OCI-LY7 (cell line): ENCODE results near the gene MON1A.

Experiments used
- EZH2phosphoT487 ChIP-seq: fragments of 200-600 bp; sonication (generic); IDR thresholded peaks from 2 replicates; pipeline ENCODE4 v1.6.1; 2018; ENCODE audit warnings: low read depth, borderline replicate concordance, mild to moderate bottlenecking, mixed run types, antibody characterized with exemption, low read length, moderate library complexity, mixed read lengths
- TF ChIP-seq, protein P1 (sequence below): fragments of 200-600 bp; sonication (generic); conservative IDR thresholded peaks from 2 replicates; pipeline ENCODE4 v1.5.1; 2014; ENCODE audit warnings: mild to moderate bottlenecking, antibody characterized with exemption, low read length, moderate library complexity, mixed read lengths

DNA sequence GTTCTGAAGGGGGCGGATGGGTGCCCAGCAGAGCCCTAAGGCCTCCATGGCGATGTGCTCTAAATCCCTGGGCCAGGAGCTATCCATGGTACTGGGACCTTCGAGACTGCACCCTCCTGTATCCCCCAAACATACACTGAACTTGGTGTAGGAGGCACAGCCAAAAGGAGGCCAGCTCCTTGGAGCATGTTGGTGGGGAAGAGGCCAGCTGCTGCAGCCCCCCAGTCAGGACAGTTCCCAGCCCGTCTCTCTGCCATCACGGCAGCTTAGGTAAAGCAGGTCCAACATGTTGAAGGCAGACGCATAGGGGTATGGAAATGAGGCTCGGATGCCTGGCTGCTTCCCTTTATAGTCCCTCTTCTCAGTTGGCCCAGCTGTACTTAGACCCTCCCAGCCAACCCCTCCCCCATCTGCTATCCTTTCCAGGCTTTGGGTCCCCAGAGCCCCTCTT, 61.7 kb downstream of the MON1A start:
- TF ChIP-seq, protein P1, sequence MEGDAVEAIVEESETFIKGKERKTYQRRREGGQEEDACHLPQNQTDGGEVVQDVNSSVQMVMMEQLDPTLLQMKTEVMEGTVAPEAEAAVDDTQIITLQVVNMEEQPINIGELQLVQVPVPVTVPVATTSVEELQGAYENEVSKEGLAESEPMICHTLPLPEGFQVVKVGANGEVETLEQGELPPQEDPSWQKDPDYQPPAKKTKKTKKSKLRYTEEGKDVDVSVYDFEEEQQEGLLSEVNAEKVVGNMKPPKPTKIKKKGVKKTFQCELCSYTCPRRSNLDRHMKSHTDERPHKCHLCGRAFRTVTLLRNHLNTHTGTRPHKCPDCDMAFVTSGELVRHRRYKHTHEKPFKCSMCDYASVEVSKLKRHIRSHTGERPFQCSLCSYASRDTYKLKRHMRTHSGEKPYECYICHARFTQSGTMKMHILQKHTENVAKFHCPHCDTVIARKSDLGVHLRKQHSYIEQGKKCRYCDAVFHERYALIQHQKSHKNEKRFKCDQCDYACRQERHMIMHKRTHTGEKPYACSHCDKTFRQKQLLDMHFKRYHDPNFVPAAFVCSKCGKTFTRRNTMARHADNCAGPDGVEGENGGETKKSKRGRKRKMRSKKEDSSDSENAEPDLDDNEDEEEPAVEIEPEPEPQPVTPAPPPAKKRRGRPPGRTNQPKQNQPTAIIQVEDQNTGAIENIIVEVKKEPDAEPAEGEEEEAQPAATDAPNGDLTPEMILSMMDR, result no peak
- no peak for TF ChIP-seq EZH2phosphoT487
